Liver (tissue), 3 donors: ENCODE results near the gene LRRC15.

ENCODE experiments used
- ATF3 ChIP-seq: IDR thresholded peaks from 2 replicates; pipeline ENCODE4 v1.6.1; 2016; ENCODE audit warnings: antibody characterized with exemption
- EGR1 ChIP-seq, 2 donors: IDR thresholded peaks; 2 replicates each; pipeline ENCODE4 v1.6.1; 2016 to 2018; ENCODE audit warnings: antibody characterized with exemption in 2 of 2, low read depth in 2 of 2
- HNF4A ChIP-seq, 2 donors: conservative IDR thresholded peaks; 2 replicates each; pipeline ENCODE4 v1.6.1; 2016; ENCODE audit warnings: antibody characterized with exemption in 2 of 2, mild to moderate bottlenecking in 2 of 2
- MAX ChIP-seq: IDR thresholded peaks from 2 replicates; pipeline ENCODE4 v1.6.1; 2016; ENCODE audit warnings: antibody characterized with exemption
- REST ChIP-seq: IDR thresholded peaks from 2 replicates; pipeline ENCODE4 v1.6.1; 2016; ENCODE audit warnings: antibody characterized with exemption, mild to moderate bottlenecking
- SP1 ChIP-seq: IDR thresholded peaks from 2 replicates; pipeline ENCODE4 v1.6.1; 2018; ENCODE audit warnings: antibody characterized with exemption, mild to moderate bottlenecking
- YY1 ChIP-seq: IDR thresholded peaks from 2 replicates; pipeline ENCODE4 v1.6.1; 2016; ENCODE audit warnings: antibody characterized with exemption, mild to moderate bottlenecking
- TF ChIP-seq, protein P1 (sequence below): fragments of 150-350 bp; IDR thresholded peaks from 2 replicates; pipeline ENCODE4 v1.5.1; 2017; ENCODE audit warnings: improper control_type of control experiment, low read depth, low read length; ENCODE audit not compliant: missing input control
- donor health status: healthy.
- donor health status: healthy.

DNA sequence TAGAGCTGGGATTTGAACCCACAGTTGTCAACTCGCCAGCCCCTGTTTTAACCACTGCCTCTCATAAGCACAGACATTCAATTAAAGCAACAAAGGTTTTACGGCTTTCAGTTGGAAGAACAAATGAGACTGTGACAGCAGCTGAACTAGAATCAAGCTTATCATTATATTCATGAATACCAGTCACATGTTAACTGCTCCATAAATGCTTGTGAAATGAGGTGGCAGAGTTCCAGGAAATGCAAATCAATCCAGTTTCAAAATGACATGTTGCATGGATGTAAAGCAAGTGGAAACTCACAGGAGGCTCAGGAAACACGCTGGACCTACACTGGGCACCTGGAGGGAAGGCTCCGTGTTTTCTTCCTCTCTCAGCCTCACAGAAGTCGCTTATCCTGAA lies 25.7 kb upstream of the LRRC15 start:
- TF ChIP-seq, protein P1, sequence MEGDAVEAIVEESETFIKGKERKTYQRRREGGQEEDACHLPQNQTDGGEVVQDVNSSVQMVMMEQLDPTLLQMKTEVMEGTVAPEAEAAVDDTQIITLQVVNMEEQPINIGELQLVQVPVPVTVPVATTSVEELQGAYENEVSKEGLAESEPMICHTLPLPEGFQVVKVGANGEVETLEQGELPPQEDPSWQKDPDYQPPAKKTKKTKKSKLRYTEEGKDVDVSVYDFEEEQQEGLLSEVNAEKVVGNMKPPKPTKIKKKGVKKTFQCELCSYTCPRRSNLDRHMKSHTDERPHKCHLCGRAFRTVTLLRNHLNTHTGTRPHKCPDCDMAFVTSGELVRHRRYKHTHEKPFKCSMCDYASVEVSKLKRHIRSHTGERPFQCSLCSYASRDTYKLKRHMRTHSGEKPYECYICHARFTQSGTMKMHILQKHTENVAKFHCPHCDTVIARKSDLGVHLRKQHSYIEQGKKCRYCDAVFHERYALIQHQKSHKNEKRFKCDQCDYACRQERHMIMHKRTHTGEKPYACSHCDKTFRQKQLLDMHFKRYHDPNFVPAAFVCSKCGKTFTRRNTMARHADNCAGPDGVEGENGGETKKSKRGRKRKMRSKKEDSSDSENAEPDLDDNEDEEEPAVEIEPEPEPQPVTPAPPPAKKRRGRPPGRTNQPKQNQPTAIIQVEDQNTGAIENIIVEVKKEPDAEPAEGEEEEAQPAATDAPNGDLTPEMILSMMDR = no peak
- no peak for TF ChIP-seq HNF4A (conservative IDR thresholded peaks at IDR 0.05)
- no peak for TF ChIP-seq REST
- no peak for TF ChIP-seq SP1
- no peak for TF ChIP-seq YY1
- TF ChIP-seq EGR1 (IDR thresholded peaks at IDR 0.05; ENCODE audit: low read depth in 2 of 2) = no peak
- no peak for TF ChIP-seq ATF3
- TF ChIP-seq MAX = no peak
